GM12878 (cell line): ENCODE results near the gene KCNN1. TPM values are rescaled to one million over a fixed set of nuclear protein-coding genes. Genes with fewer than 3 reads are reported as not detected.

Experiments
- BCL11A ChIP-seq: IDR thresholded peaks from 2 replicates; pipeline ENCODE4 v1.6.1; 2011; ENCODE audit warnings: low read depth, low read length
- BMI1 ChIP-seq: fragments of 450-650 bp; IDR thresholded peaks from 2 replicates; pipeline ENCODE4 v1.6.1; 2016; ENCODE audit warnings: mild to moderate bottlenecking, moderate library complexity, borderline replicate concordance
- CBX3 ChIP-seq: fragments of 200-600 bp; sonication (generic); IDR thresholded peaks from 2 replicates; pipeline ENCODE4 v1.6.1; 2016; ENCODE audit warnings: low read depth, borderline replicate concordance
- FOXK2 ChIP-seq: fragments of 450-650 bp; IDR thresholded peaks from 2 replicates; pipeline ENCODE4 v1.6.1; 2017; ENCODE audit warnings: mild to moderate bottlenecking, moderate library complexity
- IKZF1 ChIP-seq: fragments of 450-650 bp; conservative IDR thresholded peaks from 2 replicates; pipeline ENCODE4 v1.6.1; 2017; ENCODE audit warnings: antibody characterized with exemption, mild to moderate bottlenecking
- IKZF2 ChIP-seq, 2 experiments: fragments of 450-650 bp; IDR thresholded peaks; 2 replicates each; pipeline ENCODE4 v1.6.1; 2017; ENCODE audit warnings: mild to moderate bottlenecking in 2 of 2, moderate library complexity in 2 of 2
- MLLT1 ChIP-seq: fragments of 450-650 bp; IDR thresholded peaks from 2 replicates; pipeline ENCODE4 v1.6.1; 2016; ENCODE audit warnings: mild to moderate bottlenecking
- MYB ChIP-seq: fragments of 150-350 bp; IDR thresholded peaks from 2 replicates; pipeline ENCODE4 v1.6.1; 2014; ENCODE audit warnings: mild to moderate bottlenecking, low read depth, low read length, borderline replicate concordance
- NBN ChIP-seq: fragments of 450-650 bp; IDR thresholded peaks from 2 replicates; pipeline ENCODE4 v1.6.1; 2016
- NKRF ChIP-seq: fragments of 450-650 bp; conservative IDR thresholded peaks from 2 replicates; pipeline ENCODE4 v1.6.1; 2017; ENCODE audit warnings: mild to moderate bottlenecking, moderate library complexity
- NR2F1 ChIP-seq: fragments of 450-650 bp; conservative IDR thresholded peaks from 2 replicates; pipeline ENCODE4 v1.6.1; 2017; ENCODE audit warnings: mild to moderate bottlenecking
- PKNOX1 ChIP-seq: fragments of 450-650 bp; IDR thresholded peaks from 2 replicates; pipeline ENCODE4 v1.6.1; 2016; ENCODE audit warnings: mild to moderate bottlenecking
- POLR2AphosphoS2 ChIP-seq: IDR thresholded peaks from 2 replicates; pipeline ENCODE4 v1.6.1; 2011; ENCODE audit warnings: low read depth, mild to moderate bottlenecking, low read length, improper control_type of control experiment, moderate library complexity
- RUNX3 ChIP-seq: IDR thresholded peaks from 2 replicates; pipeline ENCODE4 v1.6.1; 2012; ENCODE audit warnings: low read length, inconsistent platforms
- SRF ChIP-seq, 2 experiments: IDR thresholded peaks; 2 replicates each; pipeline ENCODE4 v1.6.1; 2011; ENCODE audit warnings: low read depth in 2 of 2, low read length in 2 of 2, mild to moderate bottlenecking in 1 of 2, moderate library complexity in 1 of 2
- SUPT20H ChIP-seq: IDR thresholded peaks from 2 replicates; pipeline ENCODE4 v1.6.1; 2011; ENCODE audit warnings: low read depth, mild to moderate bottlenecking, low read length, moderate library complexity, borderline replicate concordance; ENCODE audit not compliant: control insufficient read depth
- TCF3 ChIP-seq: IDR thresholded peaks from 2 replicates; pipeline ENCODE4 v1.6.1; 2012; ENCODE audit warnings: low read depth, mild to moderate bottlenecking, low read length, borderline replicate concordance; ENCODE audit not compliant: insufficient read depth
- YBX1 ChIP-seq: fragments of 450-650 bp; IDR thresholded peaks from 2 replicates; pipeline ENCODE4 v1.6.1; 2016; ENCODE audit warnings: antibody characterized with exemption
- ZBTB40 ChIP-seq: fragments of 450-650 bp; IDR thresholded peaks from 2 replicates; pipeline ENCODE4 v1.6.1; 2016; ENCODE audit warnings: mild to moderate bottlenecking, moderate library complexity, borderline replicate concordance
- ZNF24 ChIP-seq: fragments of 450-650 bp; IDR thresholded peaks from 2 replicates; pipeline ENCODE4 v1.6.1; 2017; ENCODE audit warnings: antibody characterized with exemption, mild to moderate bottlenecking
- ZNF274 ChIP-seq: IDR thresholded peaks from one replicate; pipeline ENCODE4 v1.8.0; 2011; ENCODE audit not compliant: insufficient read length, insufficient read depth
- ZNF622 ChIP-seq: fragments of 450-650 bp; IDR thresholded peaks from 2 replicates; pipeline ENCODE4 v1.6.1; 2017; ENCODE audit warnings: mild to moderate bottlenecking, inconsistent platforms
- polyA plus RNA-seq, 11 experiments: library from polyadenylated mRNA; depleted of rRNA in 4 of 11; unstranded in 6 of 11; stranded (reverse) in 5 of 11; fragments of >200 nt; fragmentation: Nextera tagmentation in 4 of 11; fragmentation: Illumina TruSeq in 1 of 11; extraction: Ambion mirVana in 4 of 11; extraction: Trizol in 1 of 11; gene quantifications; 1 replicate in 1 of 11; 2 replicates in 10 of 11; pipeline versions ENCODE4 v1.2.1 to v1.2.3, GENCODE V29; 2011 to 2016; ENCODE audit warnings: inconsistent platforms in 2 of 11, missing spikeins in 2 of 11, low read depth in 1 of 11
- total RNA-seq, 4 experiments: library from RNA; depleted of rRNA in 3 of 4; stranded (reverse); fragments of >200 nt in 3 of 4; fragmentation: Illumina TruSeq in 1 of 4; extraction: Trizol in 1 of 4; gene quantifications; 2 replicates each; pipeline versions ENCODE4 v1.2.1 to v1.2.3, GENCODE V29; 2013 to 2021

Gene KCNN1
- total and polyA plus RNA-seq, 10 of the 15 experiments (the other 5 are each of a cell fraction or from before 2014, with no cell fraction given): 0.02 to 0.95 (median 0.16) TPM; not detected in 1

GRCh38 chr19:18000480-18000914 lies 33.6 kb downstream of the KCNN1 start (continued):
- TF ChIP-seq BCL11A: no peak
- no peak for TF ChIP-seq BMI1
- no peak for TF ChIP-seq POLR2AphosphoS2
- no peak for TF ChIP-seq RUNX3
- no peak for TF ChIP-seq ZNF274
- TF ChIP-seq MLLT1: 0 out of 2 replicates have a peak, but pooled peaks have one; percentile 36
- no peak for TF ChIP-seq SRF (IDR thresholded peaks at IDR 0.05; ENCODE audit: low read depth in 2 of 2, low read length in 2 of 2)
- TF ChIP-seq PKNOX1: peak; percentile 74
- no peak for TF ChIP-seq CBX3
- no peak for TF ChIP-seq NKRF
- TF ChIP-seq IKZF1: no peak
- no peak for TF ChIP-seq MYB
- no peak for TF ChIP-seq ZNF622
- no peak for TF ChIP-seq SUPT20H
- peak; percentile 34 to 41; a peak in 2 of 4 replicates for TF ChIP-seq IKZF2 (IDR thresholded peaks at IDR 0.05)
- TF ChIP-seq NR2F1: no peak
- TF ChIP-seq ZNF24: no peak
- no peak for TF ChIP-seq ZBTB40
- peak; percentile 75 for TF ChIP-seq FOXK2
- TF ChIP-seq NBN: peak; percentile 80; the same call in 1 of the 2 replicates
- TF ChIP-seq TCF3: no peak
- no peak for TF ChIP-seq YBX1
